HG03558 (cell line): ENCODE data around the gene SMARCA4.
A peak's percentile ranks its signal among the peaks of the same experiment; 100 is the strongest.
"Not testable (repeated sequence)": the region's sequence is repeated elsewhere in the genome, so short reads cannot be mapped to it uniquely, and the experiment has no call there.

ENCODE experiments used
- ATAC-seq: cut with Tn5 transposase; IDR thresholded peaks from one replicate; pipeline ENCODE4 v1.9.1; 2021; ENCODE audit warnings: moderate number of reproducible peaks; ENCODE audit not compliant: unreplicated experiment; ENCODE audit errors: extremely low read depth

The SMARCA4 gene

GRCh38 chr19:10928563-10929401, 32.0 kb upstream of the SMARCA4 start, which contains the start of the genes TIMM29 and YIPF2:
TSS of gene TIMM29 (plus strand) at chr19:10928811. CDS start at chr19:10928823, 12 bp downstream.
TSS of gene YIPF2 (minus strand) at chr19:10928639. CDS start at chr19:10928410, 229 bp downstream.
- peak; percentile 48 for ATAC-seq

DNA sequence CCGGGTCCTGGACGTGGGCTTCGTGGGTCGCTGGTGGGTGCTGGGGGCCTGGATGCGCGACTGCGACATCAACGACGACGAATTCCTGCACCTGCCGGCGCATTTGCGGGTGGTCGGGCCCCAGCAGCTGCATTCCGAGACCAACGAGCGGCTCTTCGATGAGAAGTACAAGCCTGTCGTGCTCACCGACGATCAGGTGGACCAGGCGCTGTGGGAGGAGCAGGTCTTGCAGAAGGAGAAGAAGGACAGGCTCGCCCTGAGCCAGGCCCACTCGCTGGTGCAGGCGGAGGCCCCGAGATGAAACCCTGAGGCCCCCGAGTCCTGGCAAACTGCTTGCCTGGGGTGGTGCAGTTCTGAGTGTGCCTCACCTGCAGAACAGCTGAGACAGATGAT, 31.4 kb upstream of the SMARCA4 start:
- ATAC-seq: no peak

GRCh38 chr19:10935371-10936059, 25.3 kb upstream of the SMARCA4 start:
- ATAC-seq: no peak

- no peak for ATAC-seq
These were observed 24.2 kb upstream of the SMARCA4 start for GRCh38 chr19:10936661-10937084.

- not testable (repeated sequence) for ATAC-seq
These were observed 19.2 kb upstream of the SMARCA4 start for GRCh38 chr19:10941649-10942048.

- not testable (repeated sequence) for ATAC-seq
These were observed 17.4 kb upstream of the SMARCA4 start for GRCh38 chr19:10943412-10943811.

- no peak for ATAC-seq
These were observed 15.6 kb upstream of the SMARCA4 start for GRCh38 chr19:10945264-10945663.

DNA sequence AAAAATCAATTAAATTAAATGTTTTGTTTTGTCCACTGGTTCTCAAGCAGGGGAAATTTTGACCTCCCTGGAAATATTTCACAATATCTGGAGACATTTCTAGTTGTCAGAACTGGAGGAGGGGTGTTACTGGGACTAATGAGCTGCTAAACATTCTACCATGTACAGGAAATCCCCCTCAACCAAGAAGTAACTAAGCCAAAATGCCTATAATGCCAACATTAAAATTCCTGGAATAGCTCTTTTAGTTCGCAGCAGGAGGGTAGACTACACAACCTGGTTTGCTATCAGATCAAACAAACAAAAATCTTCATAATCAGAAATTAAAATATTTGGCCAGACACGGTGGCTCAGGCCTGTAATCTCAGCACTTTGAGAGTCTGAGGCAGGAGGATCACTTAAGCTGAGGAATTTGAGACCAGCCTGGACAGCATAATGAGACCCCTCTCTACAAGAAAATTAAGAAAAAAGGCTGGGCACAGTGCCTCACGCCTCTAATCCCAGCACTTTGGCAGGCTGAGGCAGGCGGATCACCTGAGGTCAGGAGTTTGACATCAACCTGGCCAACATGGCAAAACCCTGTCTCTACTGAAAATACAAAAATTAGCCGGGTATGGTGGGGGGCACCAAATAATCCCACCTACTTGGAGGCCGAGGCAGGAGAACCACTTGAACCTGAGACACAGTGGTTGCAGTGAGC, 13.7 kb upstream of the SMARCA4 start:
- ATAC-seq: no peak

- ATAC-seq: no peak
These were observed 8.0 kb upstream of the SMARCA4 start for GRCh38 chr19:10952809-10953208.

- not testable (repeated sequence) for ATAC-seq
These were observed 1.4 kb upstream of the SMARCA4 start for GRCh38 chr19:10959277-10959968.

- ATAC-seq: peak; percentile 12
These were observed 437 bp downstream of the SMARCA4 start for GRCh38 chr19:10961073-10961860.

DNA sequence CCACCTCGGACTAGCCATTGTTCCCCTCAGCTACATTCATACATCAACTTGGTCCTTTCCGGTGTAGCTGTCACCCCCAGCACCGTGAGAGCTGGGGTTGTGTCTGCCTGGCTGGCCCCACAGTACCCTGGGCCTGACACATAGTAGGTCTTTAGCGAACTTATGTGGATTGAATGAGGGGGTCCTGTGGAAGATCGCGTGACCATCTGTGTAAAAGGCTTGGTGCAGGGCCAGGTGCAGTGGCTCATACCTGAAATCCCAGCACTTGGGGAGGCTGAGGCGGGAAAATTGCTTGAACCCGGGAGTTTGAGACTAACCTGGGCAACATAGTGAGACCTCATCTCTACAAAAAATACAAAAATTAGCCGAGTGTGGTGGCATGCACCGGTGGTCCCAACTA, 2.0 kb downstream of the SMARCA4 start:
- no peak for ATAC-seq

DNA sequence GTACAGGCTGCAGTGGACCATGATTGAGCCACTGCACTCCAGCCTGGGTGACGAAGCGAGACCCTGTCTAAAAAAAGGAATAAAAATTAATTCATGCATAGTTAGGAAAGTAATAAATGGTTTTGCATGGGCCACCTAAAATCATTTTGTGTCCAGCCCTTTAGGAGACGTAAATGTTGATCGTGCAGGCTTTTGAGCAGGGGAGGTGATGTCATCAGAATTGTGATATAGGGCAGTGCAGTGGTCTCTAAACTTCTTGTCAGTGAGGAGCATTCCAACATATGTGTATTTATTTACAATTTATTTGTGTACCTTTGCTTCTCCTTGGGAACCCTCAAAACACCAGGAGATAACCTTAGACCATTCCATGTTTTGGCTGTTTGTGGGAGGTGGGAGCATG, 3.0 kb downstream of the SMARCA4 start:
- ATAC-seq: no peak

DNA sequence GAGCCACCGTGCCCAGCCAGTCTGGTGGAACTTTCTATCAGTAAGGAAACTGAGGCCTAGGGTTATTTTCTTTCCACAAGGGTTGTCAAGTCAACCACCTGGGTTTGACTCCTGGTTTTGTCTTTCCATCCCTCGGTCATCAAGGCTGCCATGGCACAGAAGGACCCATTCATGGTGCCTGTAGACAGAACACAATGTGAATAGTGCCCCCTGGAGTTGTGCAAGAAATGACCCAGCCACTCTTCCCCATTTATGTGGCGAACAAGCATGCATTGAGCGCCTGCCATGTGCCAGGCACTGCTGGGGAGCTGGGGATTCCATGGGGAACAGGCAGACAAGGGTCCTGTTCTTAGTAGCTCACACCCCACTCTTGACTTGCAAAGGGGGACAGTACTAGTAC, 4.1 kb downstream of the SMARCA4 start:
- no peak for ATAC-seq

GRCh38 chr19:10965398-10965797, 4.6 kb downstream of the SMARCA4 start:
- no peak for ATAC-seq

DNA sequence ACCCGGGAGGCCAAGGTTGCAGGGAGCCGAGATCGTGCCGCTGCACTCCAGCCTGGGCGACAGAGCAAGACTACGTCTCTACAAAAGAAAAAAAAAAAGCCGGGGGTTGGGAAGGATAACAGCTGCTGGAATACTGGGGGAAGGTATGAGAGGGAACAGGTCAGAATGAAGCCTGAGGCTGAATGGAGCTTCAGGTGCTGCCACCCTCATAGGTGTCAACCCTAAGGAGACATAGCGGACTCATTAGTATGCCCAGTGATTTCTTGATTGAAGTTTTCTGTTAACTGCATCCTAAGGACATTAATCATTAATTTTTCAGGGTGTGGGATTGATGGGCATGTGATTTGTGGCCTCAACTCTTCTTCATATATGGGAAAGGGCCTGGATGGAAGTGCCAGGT, 6.0 kb downstream of the SMARCA4 start:
- no peak for ATAC-seq

- ATAC-seq: no peak
These were observed 7.8 kb downstream of the SMARCA4 start for GRCh38 chr19:10968527-10969135.

DNA sequence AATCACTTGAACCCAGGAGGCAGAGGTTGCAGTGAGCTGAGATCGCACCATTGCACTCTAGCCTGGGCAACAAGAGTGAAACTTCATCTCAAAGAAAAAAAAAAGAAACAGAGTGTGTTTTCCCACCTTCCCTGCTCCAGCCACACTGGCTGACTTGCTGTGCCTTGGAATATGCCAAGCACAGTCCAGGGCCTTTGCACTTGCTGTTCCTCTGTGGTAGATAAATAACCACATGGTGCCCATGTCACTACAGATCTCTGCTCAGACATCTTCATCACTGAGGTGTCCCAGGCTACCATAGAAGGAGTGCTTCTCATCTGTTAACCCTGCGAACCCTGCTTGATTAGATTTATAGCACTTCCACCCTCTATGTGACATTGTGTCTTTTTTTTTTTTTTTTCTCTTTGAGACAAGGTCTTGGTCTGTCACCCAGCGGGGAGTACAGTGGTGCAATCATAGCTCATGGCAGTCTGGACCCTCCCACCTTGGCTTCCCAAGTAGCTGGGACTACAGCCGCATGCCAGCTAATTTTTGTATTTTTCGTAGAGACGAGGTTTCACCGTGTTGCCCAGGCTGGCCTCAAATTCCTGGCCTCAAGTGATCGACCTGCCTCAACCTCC, 10.4 kb downstream of the SMARCA4 start:
- no peak for ATAC-seq
